ENCODE results near the gene USP48.
"Not testable (repeated sequence)": the region's sequence is repeated elsewhere in the genome, so short reads cannot be mapped to it uniquely, and the experiment has no call there.

The USP48 gene

DNA sequence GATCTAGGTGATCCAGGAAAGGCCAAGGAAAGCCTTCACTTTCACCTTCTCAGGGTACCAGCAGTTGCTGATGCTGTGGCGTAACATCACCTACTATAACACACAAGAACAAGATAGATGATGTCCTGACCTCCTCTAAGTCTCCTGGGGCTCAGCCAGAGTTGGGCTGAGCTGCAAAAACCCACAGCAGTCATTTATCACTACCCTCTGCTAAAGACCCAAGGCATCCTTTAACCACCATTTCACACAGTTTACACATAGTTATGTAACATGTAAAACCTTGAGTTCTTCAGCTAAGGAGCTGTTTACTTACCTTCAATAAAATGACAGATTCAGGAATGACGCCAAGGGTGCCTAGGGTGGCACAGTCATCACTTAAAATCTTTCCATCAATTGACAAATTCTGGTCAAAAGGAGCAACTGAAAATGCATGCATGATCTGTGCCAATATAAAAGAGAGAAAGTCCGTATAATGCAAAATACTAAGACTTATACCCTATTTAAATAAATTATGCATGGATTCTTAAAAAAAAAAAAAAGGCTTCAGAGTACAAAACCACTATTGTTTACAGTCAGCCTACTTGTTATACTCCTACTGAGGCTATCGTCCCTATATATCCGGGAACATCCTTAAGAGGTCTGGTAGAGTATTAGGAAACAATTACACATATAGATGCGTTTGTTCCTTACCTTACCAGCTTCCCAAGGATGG, 93.1 kb downstream of the USP48 start:
- DNase-seq: no peak

DNA sequence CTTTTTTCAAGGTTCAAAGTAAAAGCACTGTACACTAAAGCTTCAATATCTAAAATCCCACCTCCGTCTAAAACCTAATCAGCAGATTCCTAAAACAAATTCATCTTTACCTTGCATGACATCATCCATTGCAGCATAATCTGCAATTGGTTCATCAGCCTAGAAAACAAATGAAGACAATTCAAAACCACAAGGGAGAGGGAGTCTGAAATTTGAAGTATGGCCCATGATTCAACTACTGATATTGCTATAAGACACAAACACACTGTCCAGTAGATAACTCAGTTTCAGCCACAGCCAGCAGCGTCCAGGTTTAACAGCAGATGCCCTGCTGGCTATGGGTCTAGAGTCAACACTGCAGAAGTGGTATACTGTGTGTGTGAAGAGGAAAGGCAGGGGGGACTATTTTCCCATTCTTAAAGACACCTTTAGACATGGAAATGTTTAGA, 95.8 kb downstream of the USP48 start:
- DNase-seq: no peak

DNA sequence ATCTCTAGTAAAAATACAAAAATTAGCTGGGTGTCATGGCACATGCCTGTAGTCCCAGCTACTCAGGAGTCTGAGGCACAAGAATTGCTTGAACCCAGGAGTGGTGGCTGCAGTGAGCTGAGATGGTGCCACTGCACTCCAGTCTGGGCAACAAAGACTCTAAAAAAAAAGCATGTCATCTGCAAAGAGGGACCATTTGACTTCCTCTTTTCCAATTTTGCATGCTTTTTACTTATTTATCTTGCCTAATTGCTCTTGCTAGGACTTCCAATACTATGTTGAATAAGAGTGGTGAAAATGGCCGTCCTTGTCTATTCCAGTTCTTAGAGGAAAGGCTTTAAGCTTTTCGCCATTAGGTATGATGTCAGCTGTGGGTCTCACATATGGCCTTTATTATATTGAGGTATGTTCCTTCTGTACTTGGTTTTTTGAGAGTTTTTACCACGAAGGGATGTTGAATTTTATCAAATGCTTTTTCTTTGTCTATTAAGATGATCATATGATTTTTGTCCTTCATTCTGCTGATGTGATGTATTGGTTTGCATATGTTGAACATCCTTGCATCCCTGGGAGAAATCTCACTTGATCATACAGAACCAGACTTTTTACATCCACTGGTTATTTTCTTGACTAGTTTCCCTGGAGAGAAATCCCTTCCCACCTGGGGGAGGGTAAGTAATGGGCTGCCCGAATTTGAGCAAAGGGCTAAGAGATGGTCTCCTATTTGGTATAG, 96.8 kb downstream of the USP48 start:
- DNase-seq: peak in 1 of 2 donors; percentile 13

DNA sequence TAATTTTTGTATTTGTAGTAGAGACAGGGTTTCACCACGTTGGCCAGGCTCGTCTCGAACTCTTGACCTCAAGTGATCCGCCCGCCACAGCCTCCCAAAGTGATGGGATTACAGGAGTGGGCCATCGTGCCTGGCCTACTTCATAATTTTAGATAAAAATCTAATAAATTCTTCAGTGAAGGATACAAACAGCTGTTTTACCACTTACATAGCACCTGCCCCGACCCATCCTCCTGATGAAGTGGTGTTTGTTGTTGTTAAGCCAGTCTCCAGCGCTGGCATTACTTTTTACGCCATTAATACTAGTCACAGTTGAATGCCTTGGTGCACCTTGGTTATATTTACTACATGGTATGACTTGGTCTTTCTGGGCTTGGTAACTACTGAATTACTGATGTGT, 101.5 kb downstream of the USP48 start:
- DNase-seq: no peak

DNA sequence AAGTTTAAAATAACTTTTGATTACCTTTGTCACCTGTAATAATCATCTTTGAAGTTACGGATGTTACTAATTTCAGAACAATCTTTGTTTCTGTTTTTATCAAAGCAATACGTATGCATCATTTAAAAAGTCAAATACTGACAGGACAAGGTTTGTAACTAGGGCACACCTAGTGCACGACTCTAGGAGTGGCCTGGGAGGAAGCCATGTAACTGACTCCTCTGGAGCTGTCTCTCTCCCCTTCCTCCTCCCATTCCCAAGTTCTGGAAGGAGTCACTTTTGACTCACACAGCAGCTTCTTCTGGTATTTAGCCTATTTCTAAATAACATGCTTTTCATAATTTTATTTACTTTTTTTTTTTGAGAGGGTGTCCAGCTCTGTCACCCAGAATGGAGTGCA, 102.0 kb downstream of the USP48 start:
- DNase-seq: no peak

DNA sequence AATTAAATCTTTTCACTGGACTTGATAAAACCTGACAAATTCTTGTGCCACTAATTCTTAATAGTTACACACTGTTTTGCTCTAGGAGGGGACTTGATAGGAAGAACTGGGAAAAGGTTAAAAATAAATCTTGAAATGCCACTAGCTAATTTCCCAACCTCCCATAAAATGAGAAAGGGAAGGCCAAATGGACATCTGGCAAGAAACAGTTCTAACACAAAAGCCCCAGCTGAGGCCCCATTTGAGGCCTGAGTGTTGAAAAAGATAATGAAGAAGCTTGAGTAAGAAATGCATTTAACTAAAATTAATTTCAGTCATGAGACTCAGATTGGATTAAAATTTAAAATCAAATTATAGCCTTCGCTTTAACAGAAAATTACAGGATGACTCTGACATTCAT, 102.6 kb downstream of the USP48 start:
- no peak for DNase-seq

DNA sequence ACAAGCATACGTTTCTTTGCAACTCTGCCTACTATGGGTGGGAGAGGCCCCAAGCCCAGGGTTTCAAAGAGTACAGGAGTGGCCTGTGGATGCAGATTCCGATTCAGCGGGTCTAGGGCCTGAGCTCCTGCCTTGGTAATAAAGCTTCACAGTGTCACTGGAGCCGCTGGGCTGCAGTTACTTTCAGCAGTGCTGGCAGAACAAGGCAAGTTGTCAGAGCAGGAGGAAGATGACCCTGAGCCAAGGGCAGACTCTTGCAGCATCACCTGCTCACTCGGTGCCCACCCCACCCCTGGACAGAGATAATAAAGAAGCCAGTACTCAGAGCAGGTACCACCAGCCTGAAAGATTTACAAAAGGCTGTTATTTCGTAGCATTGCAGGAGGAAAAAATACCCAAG, 105.8 kb downstream of the USP48 start:
- no peak for DNase-seq

DNA sequence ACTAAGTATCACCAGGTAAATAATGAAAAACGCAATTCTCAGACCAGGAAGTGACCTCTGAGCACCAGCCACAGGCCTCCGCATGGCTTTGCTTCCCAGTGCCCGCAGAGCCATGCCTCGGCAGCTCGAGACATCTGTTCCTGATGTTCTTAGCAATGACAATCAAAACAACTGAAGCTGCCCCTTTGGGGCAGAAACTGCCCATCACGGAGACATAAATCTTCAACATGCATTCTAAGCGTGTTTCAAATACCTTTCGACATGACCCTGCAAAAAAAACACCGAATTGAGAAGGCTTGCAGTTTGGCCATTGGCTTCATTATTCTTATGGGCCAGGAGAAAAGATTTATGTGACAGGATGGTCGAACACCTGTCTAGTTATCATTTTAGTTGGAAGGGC, 108.0 kb downstream of the USP48 start:
- no peak for DNase-seq

DNA sequence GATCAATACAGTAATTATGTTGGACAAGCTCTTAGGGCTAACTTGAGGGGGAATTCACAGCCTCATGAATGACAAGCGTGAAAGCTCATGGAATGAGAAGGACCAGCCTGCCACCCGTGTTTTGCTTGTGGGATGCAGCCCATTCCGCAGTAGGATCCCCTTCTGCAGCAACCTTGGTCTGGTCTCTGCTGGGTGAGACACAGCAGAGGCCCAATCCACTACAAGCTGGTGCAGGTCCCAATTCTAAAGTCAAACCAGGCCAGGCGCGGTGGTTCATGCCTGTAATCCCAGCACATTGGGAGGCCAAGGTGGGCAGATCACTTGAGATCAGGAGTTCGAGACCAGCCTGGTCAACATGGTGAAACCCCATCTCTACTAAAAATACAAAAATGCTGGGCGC, 109.1 kb downstream of the USP48 start:
- DNase-seq: not testable (repeated sequence)

DNA sequence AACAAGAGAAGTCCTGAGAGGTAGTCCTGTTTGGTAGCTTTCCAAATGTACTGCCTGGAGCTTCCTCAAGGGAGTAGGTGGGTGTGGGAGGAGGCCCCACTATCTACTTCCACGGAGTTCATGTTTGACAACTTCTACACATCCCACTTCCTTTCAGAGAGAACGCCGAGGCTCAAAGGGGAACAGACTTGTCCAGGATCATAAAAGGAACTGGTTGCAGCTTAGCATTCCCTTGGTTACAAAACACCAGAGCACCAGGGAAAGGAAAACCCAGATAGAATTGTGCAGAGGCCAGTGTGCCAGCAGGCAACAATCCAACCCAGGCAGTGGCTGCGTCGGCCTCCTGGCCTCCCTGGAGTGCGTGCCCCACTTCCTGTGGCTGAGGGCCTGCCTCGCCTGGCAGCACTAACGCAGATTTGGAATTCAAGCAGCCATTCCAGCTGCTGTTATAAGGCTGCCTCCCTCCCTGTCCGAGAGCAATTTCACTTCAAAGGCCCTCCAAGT, 109.6 kb downstream of the USP48 start:
- peak; percentile 82 to 93 for DNase-seq

DNA sequence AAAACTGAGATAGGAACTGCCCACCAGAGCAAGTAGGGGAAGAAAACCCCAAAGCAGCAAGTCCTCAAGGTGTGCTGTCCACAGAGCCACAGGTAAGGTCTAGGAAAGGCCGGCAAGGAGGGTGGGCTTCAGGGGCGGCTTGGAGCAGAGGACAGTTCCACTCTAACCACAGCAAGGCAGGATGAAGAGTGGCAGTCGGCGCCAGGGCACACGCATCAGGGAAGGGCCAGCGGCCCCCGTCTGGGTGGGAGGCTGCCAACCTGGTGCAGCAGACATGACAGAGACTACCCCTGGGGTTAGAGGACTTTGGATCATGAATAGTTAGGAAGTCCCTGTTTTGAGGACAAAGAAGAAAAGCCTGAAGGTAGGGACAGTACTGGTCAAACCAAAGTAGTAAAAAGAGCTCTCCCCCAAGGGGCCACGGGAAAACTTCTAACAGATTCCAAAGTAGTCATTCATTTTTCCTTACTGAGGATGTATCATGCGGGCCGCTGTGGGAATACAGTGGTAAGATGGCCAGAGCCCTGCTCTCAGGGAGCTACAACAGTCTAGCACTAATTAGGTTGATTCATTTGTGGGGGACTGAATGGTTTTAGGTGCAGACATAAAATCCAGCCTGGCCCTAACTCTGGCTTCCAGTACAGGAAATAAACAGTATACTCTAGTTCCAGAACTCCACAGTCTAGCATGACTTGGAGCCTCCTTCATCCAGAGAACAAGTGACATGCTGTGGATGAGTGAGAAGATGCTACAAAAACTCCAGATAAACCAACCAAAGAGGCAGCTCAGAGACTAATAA, 110.3 kb downstream of the USP48 start:
- DNase-seq: no peak

DNA sequence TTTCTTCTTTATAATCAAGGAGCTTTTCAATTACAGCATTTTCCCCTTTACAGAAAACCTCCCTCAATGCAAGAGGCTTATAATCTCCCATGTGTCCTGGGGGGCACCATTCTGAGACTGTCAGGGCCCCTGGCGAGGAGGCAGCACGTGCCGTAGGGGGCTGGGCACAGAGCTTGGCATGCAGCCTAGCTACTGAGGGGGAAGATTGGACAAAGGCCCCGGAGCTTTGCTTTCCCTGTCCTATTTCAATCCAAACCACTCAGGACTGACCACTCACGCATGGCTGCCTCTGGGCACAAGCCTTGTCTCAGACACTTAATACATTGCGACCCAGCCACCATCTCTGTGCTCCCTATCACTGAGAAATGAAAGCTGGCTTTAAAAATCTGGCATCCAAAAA, 111.0 kb downstream of the USP48 start:
- no peak for DNase-seq

DNA sequence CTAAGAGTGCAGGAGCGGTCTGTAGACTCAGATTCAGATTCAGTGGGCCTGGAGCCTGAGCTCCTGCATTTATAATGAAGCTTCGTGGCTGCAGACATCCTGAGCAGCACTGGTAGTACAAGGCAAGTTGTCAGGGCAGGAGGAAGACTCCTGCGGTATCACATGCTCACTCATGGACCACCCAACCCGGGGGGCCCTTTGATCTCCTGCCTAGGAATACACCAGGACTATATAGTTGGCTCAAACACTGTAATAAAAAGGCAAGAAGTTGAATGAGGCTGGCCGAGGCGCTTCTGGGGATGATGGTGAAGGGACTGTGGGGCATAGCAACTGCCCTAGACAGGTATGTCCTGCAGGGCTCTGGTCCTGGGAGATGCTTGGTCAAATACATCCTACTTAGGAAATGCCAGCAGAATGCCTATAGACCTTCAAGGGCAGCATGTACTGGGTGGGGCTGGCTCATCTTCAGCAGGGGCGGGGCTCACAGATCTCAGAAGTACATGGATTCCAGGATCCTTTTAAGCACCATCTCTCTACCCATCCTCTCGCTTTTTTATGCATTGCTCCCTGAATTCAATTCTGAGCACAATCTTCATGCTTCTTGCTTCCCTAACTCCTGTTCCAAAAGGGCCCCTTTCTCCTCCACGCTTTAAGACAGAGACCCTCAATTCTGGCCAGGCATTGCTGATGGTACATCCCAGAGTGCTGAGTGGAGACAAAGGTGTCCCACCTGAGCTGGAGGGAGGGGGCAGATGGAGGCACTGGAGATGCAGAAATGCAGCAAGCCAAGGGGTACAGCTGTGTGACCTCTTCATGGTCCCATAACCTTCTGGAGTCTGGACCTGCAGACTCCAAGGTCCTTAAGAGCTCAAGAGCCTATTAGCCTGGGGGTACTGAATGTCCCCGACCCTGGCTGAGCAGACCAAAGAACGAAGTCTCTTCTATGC, 111.7 kb downstream of the USP48 start:
- DNase-seq: no peak

DNA sequence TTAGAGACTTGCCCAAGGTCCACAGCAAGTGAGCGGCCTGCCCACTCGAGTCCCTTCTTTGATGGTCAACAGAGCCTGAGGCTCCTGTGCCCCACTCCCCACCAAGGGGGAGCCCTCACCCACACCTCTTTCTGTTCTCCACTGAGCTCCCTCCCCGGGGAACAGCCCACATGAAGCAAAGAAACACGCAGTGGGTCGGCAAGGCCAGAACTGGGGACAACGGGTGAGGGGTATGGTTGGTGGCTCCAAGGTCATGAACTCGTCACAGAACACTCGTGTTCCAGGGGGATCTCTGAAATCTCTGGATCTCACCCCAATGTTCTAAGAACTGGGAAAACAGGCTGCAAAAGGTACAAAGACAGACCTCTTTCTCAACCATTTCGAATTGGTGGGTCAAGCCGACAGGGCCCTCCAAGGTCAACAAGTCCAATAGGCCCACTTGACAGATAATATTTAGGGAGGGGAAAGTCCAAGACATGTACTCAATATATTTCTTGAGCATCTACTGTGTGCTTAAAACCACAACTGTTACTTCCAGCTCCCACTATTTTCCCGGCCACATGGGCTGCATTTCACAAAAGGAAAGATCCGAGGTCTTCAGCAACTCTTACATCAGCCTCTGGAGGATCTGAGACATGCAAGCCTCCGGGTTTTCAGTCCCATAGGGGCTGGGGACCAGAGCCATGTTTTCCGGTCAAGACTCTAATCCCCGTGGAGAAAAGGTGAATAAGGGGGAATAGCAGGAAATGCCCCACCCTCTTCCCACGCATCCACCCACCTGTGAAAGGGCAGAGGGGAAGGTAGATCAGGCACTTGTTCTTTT, 112.7 kb downstream of the USP48 start:
- peak in 1 of 2 donors; percentile 56 for DNase-seq

DNA sequence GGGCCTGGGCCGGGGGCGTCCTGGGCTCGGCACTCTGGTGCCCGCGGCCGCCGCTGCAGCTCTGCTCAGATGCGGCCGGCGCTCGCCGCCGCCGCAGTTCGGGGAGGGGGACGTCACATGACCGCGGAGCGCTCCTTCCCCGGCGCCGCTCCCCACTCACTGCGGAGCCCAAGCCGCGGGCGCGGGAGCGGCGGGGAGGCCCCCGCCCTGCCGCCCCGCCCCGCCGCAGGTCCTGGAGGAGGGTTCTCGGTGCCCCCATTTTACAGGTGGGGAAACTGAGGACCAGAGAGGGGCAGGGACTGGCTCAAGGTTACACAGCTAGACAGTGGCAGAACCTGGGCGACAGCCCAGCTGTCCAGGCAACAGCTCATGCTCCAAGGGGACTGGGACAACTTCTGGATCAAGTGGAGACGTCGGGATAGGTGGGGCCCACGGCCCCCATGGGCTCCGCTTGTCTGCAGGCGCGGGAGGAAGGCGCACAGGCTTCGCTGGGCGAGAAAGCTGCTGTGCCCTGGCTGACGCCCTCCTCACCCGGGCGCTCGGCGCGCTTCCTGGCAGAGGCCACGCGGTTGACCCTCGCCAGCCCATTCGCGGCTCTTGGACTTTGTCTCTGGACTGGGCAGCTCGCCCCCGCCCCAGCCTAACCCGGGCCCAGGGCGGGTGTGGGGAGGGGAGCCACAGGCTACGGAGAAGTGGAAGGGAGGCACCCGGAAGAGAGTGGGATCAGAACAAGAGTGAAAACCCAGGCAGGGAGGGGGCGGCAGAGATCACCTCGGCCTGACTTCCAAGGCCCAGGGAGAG, 113.5 kb downstream of the USP48 start, which contains the start of gene RAP1GAP:
TSS of gene RAP1GAP (minus strand) at position 100 of the 801 bp plus-strand sequence. CDS start 49,325 bp downstream, outside the sequence.
- peak in 1 of 2 donors; percentile 59 for DNase-seq

DNA sequence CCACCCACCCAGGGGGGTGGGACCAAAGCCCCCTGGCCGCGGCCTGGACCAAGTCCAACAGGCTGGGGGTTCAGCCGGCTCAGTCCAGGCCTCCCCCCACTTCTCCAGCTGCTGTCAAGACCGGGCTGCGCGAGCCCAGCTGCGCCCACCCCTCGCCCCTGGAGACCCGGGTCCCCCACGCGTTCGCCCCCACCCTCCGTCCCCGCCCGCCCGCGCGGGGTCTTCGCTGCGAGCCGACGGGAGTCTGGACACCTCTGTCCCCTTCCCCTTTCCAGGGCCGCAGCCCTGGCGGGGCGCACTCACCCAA, 114.0 kb downstream of the USP48 start:
- no peak for DNase-seq

DNA sequence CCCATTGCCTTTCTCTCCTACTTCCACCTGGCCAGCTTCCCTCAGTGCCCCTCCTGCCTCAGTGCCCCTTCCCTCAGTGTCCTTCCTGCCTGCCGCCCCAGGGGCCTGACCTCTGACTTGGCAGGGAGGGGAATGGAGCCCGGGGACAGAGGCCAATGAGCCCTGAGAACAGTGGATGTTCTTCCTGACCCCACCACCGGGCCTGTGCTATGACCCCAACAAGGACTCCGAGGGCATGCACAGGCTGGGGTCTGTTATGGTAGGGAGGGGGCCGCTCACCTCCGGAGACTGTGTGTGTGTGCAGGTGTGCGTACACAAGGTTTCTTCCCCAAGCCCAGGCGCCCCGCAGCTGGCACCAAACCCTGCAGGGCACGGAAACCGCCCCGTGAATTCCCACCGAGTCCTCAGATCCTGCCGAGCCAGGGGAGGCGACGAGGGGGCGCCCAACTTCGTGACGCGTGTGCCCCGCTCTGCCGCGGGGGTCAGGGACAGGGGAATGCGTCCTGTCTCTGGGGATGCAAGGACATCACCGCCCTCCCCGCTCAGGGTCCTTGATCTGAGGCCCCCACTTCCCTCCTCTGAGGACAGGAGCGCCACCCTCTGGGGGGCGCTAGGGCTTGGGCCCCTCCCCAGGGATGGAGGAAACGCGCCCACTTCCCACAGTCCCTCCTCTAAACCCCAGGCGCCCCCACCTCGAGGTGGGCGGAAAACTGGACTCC, 114.6 kb downstream of the USP48 start:
- DNase-seq: no peak

DNA sequence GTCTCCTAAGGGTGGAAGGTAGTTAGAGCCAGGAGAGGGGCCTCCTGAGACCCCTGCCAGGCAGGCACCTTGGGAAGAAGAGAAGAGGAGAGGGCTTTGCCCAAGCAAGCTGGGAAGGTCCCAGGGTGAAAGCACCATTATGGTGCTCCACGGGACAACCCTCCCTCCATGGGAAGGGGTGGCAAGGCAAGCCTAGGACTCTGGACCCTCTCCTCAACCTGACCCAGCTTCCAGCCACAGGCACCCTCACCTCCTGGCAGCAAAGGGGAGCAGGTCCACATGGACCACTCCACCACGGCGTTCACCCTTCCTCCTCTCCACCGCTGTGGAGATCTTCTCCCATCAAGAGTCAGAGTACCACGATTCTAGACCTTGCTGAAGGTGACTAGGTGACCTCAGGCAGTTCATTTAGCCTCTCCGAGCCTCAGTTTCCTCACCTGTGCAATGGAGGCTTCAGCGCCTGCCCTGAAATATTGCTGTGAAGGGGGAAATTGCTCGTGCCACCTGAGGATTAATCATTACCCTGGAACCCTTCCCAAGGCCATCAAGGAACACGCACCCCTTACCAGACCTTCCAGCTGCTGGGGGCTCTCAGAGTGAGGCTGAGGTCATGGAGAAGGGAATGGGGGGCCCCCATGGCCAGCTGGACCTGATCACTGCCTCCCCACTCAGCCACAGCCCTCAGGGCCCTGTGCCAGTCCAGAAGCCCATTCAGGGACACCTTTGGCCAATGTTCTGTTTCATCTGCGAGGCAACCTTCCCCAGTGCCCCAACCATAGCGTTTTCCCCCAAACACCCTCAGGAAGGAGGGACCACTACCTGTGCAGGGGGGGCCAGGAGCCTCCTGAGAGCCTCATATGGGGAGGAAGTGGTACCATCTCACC, 115.4 kb downstream of the USP48 start:
- DNase-seq: no peak

Data from inflammatory macrophage (primary cell).